GM21825 (cell line): ENCODE data around the gene LIMK1.

Source experiments
- ATAC-seq: cut with Tn5 transposase; IDR thresholded peaks from one replicate; pipeline ENCODE4 v1.9.1; 2021; ENCODE audit warnings: mild to moderate bottlenecking, moderate library complexity; ENCODE audit not compliant: unreplicated experiment

Gene LIMK1

DNA sequence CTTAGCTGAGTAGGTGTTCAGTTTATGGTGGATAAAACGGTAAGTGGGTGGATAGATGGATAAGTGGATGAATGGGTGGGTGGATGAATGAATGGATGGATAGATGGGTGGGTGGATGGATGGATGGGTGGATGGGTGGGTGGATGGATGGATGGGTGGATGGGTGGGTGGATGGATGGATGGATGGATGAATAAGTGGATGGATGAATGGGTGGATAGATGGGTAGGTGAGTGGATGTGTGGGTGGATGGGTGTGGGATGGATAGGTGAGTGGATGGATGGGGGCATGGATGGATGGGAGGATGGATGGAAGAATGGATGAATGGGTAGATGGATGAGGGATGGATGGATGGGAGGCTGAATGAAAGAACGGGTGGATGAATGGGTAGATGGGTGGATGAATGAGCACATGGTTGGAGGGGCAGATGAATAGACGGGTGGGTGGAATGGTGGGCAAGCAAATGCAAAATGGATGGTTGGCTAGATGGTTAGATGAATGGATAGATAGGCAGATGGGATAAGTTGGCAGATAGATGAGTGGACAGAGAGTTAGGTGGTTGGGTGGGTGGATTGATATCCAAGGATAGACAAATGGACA is 29.9 kb upstream of the LIMK1 start:
- no peak for ATAC-seq

DNA sequence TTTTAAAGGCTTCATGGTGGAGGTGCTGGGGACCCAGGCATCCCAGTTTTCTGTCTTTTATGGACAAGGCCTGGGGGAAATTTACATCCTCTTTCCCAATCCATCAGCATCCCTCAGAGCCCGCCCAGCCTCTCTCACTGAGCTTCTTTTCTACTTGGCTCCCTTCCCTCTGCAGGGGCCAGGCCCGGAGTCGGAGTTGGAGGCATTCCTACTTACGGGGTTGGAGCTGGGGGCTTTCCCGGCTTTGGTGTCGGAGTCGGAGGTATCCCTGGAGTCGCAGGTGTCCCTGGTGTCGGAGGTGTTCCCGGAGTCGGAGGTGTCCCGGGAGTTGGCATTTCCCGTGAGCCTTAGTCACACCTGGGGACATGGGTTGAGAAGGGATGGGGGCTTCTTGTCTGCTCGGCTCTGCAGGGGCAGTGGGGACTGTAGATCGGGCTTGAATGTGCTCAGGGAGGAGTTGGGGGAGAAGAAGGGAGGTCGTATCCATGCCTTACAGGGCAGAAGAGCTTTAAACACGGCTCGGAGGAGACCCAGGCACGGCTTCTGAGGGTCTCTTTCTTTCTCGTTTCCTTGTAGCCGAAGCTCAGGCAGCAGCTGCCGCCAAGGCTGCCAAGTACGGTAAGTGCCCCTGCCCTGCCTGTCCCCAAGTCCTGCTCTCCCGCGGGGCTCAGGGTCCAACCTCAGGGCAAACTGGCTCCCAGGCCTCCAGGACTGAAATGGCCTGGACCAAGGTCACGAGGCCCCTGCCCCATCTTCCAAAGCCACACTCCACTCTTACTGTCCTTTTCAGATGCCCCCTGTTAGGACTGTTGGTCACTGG is 27.3 kb upstream of the LIMK1 start:
- no peak for ATAC-seq

DNA sequence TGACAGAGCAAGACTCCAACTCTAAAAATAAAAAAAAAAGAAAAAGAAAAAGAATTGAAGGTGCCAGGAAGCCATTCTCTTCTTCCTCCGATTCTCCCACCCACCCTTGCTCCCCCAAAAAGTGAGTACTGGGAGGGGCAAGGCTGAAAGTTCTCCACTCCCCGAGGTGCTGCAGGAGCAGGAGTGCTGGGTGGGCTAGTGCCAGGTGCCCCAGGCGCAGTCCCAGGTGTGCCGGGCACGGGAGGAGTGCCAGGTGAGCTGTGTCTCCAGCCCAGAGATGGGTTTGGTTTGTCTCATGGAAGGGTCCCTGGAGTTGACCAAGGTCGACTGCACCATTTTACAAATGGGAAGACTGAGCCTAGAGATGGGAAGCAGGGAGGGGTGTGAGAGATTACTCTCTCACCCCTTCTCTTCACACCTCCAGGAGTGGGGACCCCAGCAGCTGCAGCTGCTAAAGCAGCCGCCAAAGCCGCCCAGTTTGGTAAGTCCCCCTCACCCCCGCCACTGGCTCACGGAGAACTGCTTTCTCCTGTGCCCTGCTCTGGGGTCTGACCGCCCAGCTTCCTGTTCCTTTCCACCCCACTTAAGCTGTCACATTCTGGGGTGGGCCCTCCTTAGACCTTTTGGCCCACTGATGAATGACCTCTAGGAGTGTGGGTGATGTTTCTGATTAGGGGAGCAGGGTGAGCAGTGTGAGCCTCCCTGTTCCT is 26.2 kb upstream of the LIMK1 start:
- ATAC-seq, result no peak

DNA sequence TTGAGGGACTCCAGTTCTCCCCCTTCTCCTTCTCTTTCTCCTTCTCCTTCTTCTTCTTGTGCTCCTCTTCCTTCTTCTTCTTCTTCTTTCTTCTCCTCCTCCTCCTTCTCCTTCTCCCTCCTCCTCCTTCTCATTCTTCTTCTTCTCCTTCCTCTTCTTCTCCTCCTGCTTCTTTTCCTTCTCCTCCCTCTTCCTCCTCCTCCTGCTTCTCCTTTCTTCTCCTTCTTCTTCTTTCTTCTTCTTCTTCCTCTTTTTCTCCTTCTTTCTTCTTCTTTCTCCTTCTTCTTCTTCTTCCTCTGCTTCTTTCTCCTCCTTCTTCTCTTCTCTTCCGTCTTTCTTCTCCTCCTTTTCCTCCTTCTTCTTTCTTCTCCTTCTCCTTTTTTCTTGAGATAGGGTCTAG is 25.6 kb upstream of the LIMK1 start:
- no peak for ATAC-seq

DNA sequence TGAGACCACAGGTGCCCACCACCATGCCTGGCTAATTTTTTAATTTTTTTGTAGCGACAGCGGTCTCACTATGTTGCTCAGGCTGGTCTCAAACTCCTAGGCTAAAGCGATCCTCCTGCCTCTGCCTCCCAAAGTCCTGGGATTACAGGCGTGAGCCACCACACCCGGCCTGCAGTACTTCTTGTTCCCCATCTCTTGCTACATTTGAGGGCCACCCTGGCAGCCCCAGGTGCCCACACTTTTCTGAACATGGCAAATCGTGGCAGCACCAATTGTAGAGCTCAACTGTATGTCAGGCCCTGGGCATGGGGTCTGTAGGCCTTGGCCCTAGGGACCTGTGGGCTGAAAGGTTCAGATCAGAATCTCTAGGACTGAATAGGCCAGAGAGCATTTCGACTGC is 25.1 kb upstream of the LIMK1 start:
- ATAC-seq, result no peak

DNA sequence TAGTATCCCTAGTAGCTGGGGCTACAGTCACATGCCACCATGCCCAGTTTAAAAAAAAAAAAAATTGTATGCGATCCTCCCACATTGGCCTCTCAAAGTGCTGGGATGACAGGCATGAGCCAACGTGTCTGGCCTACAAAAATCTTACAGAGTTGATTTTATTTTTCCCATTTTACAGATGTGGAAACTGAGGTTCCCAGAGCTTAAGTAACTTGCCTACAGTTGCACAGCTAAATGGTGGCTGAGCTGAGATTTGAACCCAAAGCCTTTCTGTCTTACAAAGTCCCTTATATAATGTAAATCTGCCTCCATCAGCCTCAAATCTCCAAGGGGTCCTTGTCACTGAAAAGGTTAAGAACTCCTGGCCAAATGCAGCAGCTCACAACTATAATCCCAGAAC is 24.6 kb upstream of the LIMK1 start:
- no peak for ATAC-seq

DNA sequence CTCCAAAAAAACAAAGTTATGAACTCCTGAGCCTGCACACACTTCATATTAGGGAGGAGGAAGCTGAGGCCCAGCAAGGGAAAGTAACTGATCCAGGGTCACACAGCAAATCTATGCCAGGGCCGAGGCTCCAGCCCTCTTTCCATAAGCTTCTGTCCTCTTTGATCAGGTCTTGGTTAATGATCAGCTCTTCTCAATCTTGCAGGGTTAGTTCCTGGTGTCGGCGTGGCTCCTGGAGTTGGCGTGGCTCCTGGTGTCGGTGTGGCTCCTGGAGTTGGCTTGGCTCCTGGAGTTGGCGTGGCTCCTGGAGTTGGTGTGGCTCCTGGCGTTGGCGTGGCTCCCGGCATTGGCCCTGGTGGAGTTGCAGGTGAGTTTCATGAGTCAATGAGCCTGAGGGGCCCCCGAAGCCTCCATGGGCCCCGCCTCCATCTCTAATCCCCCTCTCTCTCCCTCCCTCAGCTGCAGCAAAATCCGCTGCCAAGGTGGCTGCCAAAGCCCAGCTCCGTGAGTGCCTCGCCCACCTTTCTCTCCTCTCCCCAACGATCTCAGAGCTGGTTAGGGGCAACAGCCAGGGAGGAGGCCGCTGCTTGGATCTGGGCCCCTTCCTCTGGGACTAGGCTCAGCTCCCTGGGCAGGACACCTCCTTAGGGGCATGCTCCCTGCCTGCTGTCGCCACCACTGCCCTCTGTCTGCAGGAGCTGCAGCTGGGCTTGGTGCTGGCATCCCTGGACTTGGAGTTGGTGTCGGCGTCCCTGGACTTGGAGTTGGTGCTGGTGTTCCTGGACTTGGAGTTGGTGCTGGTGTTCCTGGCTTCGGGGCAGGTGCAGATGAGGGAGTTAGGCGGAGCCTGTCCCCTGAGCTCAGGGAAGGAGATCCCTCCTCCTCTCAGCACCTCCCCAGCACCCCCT is 23.7 kb upstream of the LIMK1 start:
- ATAC-seq, result no peak

DNA sequence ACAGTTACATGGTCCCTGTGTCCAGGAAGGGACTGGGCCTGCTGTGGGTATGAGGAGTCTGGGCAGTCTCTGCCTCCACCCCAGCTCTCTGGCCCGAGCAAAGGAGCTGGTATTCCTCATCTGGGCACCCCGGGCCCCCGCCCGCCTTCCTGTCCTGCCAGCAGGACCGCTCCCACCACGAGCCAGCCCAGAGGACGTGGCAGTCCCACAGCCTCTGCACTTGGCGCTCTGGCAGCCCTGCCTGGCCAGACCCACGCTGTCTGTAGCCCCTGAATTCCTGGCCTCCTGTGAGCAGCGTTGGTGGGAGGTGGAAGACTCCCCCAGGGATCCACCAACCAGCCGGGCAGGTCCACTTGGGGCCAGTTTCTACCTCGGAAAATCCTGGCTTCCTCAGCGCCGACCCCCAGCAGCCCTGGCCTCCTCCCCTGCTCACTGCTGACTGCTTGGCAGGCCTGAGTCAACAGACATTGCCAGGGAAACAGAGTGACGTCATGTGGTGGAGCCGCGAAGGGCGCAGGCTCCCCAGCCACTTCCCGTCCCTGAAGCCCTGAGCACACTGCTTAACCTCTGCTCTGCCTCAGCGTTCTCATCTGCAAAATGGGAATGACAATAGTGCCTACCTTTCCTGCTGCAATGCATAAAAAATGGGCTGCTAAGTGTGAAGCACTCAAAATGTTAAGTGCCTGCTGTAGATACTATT is 21.6 kb upstream of the LIMK1 start:
- no peak for ATAC-seq

DNA sequence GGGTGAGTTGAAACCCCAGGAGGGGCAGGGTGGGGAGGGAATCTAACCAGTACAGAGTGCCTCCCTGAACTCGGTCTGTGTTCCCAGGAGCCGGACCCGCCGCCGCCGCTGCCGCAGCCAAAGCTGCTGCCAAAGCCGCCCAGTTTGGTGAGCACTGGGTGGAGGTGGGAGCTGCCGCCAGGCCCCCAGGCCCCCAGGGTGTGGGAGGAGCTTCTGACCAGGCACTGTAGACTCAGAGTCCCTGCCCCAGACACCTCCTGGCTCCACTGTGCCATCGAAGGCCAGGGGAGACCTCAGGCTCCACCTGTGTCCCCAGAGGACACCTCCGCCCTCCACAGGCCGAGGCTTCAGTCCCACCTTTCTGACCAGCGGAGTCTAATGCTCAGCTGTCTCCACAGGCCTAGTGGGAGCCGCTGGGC is 20.4 kb upstream of the LIMK1 start:
- no peak for ATAC-seq

DNA sequence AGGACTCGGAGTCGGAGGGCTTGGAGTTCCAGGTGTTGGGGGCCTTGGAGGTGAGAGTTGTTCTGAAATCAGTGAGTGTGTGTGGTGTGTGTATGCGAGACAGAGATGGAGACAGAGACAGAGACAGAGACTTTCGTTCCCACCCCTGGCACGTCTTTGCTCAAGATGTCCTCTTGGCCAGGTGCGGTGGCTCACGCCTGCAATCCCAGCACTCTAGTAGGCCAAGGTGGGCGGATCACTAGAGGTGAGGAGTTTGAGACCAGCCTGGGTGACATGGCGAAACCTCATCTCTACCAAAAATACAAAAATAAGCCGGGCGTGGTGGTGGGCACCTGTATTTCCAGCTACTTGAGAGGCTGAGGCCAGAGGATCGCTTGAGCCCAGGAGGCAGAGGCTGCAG is 20.0 kb upstream of the LIMK1 start:
- no peak for ATAC-seq

DNA sequence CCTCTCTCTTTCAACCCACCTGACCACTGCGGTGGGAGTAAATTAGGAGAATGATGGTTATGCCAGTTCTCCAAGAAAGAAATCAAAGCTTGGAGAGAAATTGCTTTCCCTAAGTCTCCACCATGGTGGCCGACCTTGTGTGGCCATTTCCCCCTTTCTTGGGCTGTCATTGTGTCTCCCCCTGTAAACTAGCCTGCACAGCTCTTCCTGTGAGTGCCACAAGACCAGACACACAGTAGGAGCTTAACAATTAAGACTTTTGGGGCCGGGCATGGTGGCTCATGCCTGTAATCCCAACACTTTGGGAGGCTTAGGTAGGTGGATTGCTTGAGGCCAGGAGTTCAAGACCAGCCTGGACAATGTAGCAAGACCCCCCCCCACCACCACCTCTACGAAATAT is 18.9 kb upstream of the LIMK1 start:
- no peak for ATAC-seq

DNA sequence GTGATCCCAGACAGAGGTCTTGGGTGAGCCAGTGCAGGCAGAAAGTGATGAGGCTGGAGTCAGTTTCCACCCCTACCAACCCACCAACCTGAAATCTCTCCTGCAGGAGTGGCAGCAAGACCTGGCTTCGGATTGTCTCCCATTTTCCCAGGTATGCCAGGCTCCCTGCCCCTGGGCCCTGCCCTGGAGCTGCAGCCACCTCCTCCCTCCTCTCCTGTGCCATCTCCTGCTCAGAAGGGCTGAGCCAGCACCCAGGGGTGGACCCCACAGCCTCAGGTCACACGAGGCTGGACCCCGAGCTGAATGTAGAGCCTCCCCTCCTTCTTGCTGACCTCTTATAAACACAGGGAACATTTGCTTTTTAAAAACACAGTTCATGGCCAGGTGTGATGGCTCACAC is 17.0 kb upstream of the LIMK1 start:
- ATAC-seq, result no peak

DNA sequence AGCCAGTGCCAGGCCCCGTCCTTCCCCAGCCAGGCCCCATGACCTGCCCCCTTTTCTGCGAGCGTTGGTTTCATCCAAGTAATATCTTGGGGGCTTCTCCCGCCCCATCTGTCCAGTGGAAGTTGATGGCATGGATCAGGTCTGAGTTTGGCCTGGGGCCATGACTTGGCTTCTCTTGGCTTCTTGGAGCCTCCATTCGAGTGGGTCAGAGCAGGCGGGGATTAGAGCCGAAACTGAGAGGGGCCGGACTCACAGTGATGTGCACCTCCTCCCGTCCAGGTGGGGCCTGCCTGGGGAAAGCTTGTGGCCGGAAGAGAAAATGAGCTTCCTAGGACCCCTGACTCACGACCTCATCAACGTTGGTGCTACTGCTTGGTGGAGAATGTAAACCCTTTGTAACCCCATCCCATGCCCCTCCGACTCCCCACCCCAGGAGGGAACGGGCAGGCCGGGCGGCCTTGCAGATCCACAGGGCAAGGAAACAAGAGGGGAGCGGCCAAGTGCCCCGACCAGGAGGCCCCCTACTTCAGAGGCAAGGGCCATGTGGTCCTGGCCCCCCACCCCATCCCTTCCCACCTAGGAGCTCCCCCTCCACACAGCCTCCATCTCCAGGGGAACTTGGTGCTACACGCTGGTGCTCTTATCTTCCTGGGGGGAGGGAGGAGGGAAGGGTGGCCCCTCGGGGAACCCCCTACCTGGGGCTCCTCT is 15.1 kb upstream of the LIMK1 start:
- ATAC-seq, result no peak

DNA sequence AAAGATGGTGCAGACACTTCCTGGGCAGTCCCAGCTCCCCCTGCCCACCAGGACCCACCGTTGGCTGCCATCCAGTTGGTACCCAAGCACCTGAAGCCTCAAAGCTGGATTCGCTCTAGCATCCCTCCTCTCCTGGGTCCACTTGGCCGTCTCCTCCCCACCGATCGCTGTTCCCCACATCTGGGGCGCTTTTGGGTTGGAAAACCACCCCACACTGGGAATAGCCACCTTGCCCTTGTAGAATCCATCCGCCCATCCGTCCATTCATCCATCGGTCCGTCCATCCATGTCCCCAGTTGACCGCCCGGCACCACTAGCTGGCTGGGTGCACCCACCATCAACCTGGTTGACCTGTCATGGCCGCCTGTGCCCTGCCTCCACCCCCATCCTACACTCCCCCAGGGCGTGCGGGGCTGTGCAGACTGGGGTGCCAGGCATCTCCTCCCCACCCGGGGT is 14.5 kb upstream of the LIMK1 start:
- ATAC-seq, result no peak

DNA sequence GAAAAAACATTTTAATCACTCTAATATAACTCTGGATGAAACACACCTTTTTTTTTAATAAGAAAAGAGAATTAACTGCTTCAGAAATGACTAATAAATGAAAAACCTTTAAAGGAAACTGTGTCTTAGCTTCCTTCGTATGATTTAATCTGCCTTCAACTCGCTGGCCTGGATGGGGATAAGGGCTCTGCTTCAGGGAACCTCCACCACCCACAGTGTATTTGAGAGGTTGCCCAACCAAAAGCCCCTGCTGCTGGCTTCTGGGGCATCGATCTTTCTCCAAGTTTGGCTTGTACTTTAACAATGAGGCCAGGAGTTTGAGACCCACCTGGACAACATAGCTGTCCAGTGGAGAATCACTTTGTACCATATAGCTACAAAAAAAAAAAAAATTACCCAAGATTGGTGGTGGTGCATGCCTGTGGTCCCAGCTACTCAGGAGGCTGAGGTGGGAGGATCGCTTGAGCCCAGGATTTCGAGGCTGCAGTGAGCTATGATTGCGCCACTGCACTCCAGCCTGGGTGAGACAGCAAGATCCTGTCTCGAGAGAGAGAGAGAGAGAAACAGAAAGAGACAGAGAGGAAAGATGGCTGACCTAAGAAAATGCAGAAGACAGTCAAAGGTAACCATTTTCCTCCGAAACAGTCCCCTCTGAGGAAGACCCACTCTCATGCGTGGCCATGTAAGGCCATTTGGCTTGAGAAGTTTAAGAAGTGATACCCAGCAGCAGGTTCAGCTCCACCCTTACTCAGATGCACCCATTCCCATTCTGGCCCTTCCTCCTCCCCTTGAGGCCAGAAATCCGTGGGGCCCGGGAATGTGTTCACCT is 13.6 kb upstream of the LIMK1 start:
- ATAC-seq, result no peak

DNA sequence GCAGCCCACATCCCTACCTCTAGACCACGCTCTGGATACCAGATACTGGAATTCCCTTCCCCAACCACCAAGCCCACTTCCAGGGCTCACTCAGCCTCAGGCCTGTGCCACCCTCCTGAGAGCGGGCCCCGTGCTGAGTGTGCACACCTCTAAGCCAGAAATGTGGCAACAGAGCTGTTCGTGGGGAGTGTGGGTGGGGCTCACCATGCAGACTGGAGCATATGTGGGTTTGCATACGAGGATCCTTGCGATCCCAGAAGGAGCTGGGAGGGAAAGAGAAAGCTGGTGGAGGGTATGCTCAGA is 13.0 kb upstream of the LIMK1 start:
- no peak for ATAC-seq

DNA sequence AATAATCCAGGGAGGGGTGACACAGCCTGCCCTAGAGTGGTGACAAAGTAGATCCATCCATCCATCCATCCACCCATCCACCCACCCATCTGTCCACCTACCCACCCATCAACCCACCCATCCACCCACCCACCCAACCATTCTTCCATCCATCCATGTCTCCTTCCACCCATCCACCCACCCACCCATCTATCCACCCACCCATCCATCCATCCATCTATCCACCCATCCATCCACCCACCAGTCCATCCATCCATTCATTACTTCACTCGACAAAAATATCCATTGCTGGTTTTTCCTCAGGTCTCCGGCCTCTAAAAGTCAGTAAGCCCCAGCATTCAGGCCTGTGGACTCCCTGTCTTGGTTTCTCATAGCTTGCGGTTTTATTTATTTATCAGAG is 12.5 kb upstream of the LIMK1 start:
- no peak for ATAC-seq

DNA sequence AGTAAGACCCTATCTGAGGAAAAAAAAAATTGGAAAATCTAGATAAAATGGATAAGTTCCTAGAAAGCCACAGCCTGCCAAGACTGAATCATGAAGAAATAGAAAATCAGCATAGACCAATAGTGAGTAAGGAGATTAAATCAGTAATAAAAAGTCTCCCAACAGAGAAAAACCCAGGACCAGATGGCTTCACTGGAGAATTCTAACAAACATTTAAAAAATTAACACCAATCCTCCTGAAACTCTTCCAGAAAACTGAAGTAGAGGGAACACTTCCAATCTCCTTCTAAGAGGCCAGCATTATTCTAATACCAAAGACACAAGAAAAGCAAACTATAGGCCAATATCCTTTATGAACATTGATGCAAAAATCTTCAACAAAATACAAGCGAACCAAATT is 8.8 kb upstream of the LIMK1 start:
- no peak for ATAC-seq

DNA sequence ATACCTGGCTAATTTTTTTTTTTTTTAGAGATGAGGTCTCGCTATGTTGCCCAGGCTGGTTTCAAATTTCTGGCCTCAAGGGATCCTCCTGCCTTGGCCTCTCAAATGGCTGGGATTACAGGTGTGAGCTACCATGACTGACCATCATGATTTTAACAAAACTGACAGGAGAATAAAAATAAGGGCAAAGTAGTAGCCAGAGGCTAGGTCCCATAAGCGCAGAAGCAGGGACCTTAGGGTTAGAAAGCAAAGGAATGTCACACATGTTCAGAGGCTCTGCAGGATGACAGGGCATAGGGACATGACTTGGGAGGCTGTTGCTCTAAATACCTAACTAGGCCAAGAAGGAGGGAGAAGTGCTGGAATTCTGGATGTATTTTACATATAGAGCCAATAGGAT is 5.1 kb upstream of the LIMK1 start:
- ATAC-seq, result no peak
